ENCODE results near the gene CNPY4.

CNPY4 gene

GRCh38 chr7:100091411-100092181 lies 27.8 kb upstream of the CNPY4 start:
- ChIA-PET POLR2A (ENCODE audit: low non-redundant PET) (no interaction called here), CTCF (no interaction called here)
- no peak for DNase-seq (ENCODE audit: low spot score)
- H3K27ac ChIP-seq = peak overlapping the region; percentile 59
- TF ChIP-seq CTCF (conservative IDR thresholded peaks at IDR 0.05; ENCODE audit: low read depth) = no peak

GRCh38 chr7:100093054-100093453 lies 26.4 kb upstream of the CNPY4 start:
- no peak for TF ChIP-seq CTCF (conservative IDR thresholded peaks at IDR 0.05; ENCODE audit: low read depth)
- H3K27ac ChIP-seq = peak overlapping the region; percentile 58
- POLR2A ChIA-PET (ENCODE audit: low non-redundant PET) = no interaction called here
- CTCF ChIA-PET = interaction anchor here (0.7 kb wide), 2 partner anchors 11 to 128 kb away, joined by 3 read pairs; no protein-coding TSS in a partner anchor
- DNase-seq (ENCODE audit: low spot score) = no peak

GRCh38 chr7:100093498-100093897 lies 25.9 kb upstream of the CNPY4 start:
- peak overlapping the region; percentile 58 for H3K27ac ChIP-seq
- no peak for TF ChIP-seq CTCF (conservative IDR thresholded peaks at IDR 0.05; ENCODE audit: low read depth)
- POLR2A ChIA-PET (ENCODE audit: low non-redundant PET) = no interaction called here
- CTCF ChIA-PET = interaction anchor here (0.7 kb wide), 1 partner anchor 10 kb away, joined by 3 read pairs; no protein-coding TSS in a partner anchor
- DNase-seq (ENCODE audit: low spot score) = no peak

DNA sequence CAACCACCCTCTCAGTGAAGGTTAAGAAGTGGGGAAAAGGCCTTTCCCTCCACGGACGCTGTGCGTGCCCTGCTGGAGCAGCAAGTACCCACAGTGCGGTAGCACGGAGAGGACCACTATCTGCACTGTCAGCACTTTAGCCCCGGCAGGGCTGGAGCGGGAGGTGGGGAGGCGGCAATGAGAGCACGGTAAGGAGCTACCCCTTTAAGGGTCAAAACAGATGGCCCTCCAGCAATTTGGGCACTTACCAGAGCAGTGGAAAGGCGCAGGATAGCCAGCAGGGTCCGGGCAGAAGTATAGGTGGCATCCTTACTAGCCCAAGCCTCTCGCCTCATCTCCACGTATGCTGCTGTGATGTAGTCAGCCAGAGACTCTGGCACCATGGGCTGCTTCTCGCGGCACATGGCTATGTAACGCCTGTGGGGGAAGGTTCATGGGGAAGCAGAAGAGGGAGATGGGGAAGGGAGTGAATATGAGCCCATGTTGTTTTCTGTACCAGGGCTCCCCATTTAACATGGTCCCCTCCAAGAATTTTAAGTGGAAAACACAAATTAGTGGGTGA lies 25.4 kb upstream of the CNPY4 start:
- CTCF ChIA-PET = interaction anchor here (0.7 kb wide), 1 partner anchor 10 kb away, joined by 3 read pairs; no protein-coding TSS in a partner anchor
- peak overlapping the region; percentile 58 for H3K27ac ChIP-seq
- DNase-seq (ENCODE audit: low spot score) = no peak
- TF ChIP-seq CTCF (conservative IDR thresholded peaks at IDR 0.05; ENCODE audit: low read depth) = no peak
- POLR2A ChIA-PET (ENCODE audit: low non-redundant PET) = no interaction called here

- CTCF ChIA-PET = no interaction called here
Measured at GRCh38 chr7:100095289-100095688, 24.1 kb upstream of the CNPY4 start.

GRCh38 chr7:100095704-100096103 lies 23.7 kb upstream of the CNPY4 start:
- POLR2A ChIA-PET (ENCODE audit: low non-redundant PET) = no interaction called here
- CTCF ChIA-PET = no interaction called here
- H3K27ac ChIP-seq = peak overlapping the region; percentile 48
- no peak for TF ChIP-seq CTCF (conservative IDR thresholded peaks at IDR 0.05; ENCODE audit: low read depth)
- DNase-seq (ENCODE audit: low spot score) = no peak

More at GRCh38 chr7:100095289-100095688, 24.1 kb upstream of the CNPY4 start:
- POLR2A ChIA-PET (ENCODE audit: low non-redundant PET) = no interaction called here
- peak overlapping the region; percentile 48 for H3K27ac ChIP-seq
- no peak for TF ChIP-seq CTCF (conservative IDR thresholded peaks at IDR 0.05; ENCODE audit: low read depth)
- DNase-seq (ENCODE audit: low spot score) = no peak
